Loucy (cell line): Measurements from ENCODE around the gene THTPA.

Experiments used
- H2AFZ ChIP-seq: fragments of 200-600 bp; sonication (generic); 2 replicates; pipeline ENCODE4 v1.6.0; 2016; ENCODE audit warnings: antibody characterized with exemption, mild to moderate bottlenecking, low read length, moderate library complexity
- H3F3A ChIP-seq: fragments of 200-600 bp; 2 replicates; pipeline ENCODE4 v1.6.0; 2016; ENCODE audit warnings: antibody characterized with exemption, low read depth, mild to moderate bottlenecking
- H3K27me3 ChIP-seq: fragments of 200-600 bp; sonication (generic); 2 replicates; pipeline ENCODE4 v1.6.1; 2014; ENCODE audit warnings: low read length, mild to moderate bottlenecking; ENCODE audit not compliant: insufficient read depth, poor library complexity, severe bottlenecking
- H3K36me3 ChIP-seq: fragments of 200-600 bp; sonication (generic); 2 replicates; pipeline ENCODE4 v1.6.1; 2016; ENCODE audit warnings: low read length; ENCODE audit not compliant: insufficient read depth
- H3K4me1 ChIP-seq: fragments of 200-600 bp; sonication (generic); 2 replicates; pipeline ENCODE4 v1.5.1; 2014; ENCODE audit warnings: low read length, mild to moderate bottlenecking; ENCODE audit not compliant: insufficient read depth, poor library complexity, severe bottlenecking
- H3K4me2 ChIP-seq: fragments of 200-600 bp; sonication (generic); 2 replicates; pipeline ENCODE4 v1.6.0; 2014; ENCODE audit warnings: antibody characterized with exemption, low read length, low read depth, mild to moderate bottlenecking; ENCODE audit not compliant: poor library complexity, severe bottlenecking
- H3K4me3 ChIP-seq: fragments of 200-600 bp; sonication (generic); 2 replicates; pipeline ENCODE4 v1.5.1; 2014; ENCODE audit warnings: low read length, mild to moderate bottlenecking, mixed read lengths; ENCODE audit not compliant: poor library complexity, severe bottlenecking
- H3K79me2 ChIP-seq: fragments of 200-600 bp; sonication (generic); 2 replicates; pipeline ENCODE4 v1.6.1; 2014; ENCODE audit warnings: low read length; ENCODE audit not compliant: insufficient read depth
- H3K9ac ChIP-seq: fragments of 200-600 bp; sonication (generic); 2 replicates; pipeline ENCODE4 v1.6.0; 2014; ENCODE audit warnings: mild to moderate bottlenecking, low read depth, low read length, moderate library complexity; ENCODE audit not compliant: poor library complexity, severe bottlenecking
- H3K9me2 ChIP-seq: fragments of 200-600 bp; sonication (generic); replicated peaks from 2 replicates; pipeline ENCODE4 v1.6.1; 2016; ENCODE audit warnings: low read depth, low read length, mixed read lengths
- H3K9me3 ChIP-seq: fragments of 200-600 bp; sonication (generic); 2 replicates; pipeline ENCODE4 v1.6.1; 2014; ENCODE audit warnings: mild to moderate bottlenecking, antibody characterized with exemption, low read length, low read depth; ENCODE audit not compliant: insufficient read depth
- H4K20me1 ChIP-seq: fragments of 200-600 bp; sonication (generic); 2 replicates; pipeline ENCODE4 v1.6.0; 2014; ENCODE audit warnings: antibody characterized with exemption, low read length, mild to moderate bottlenecking; ENCODE audit not compliant: insufficient read depth, poor library complexity, severe bottlenecking
- EZH2phosphoT487 ChIP-seq: fragments of 200-600 bp; IDR thresholded peaks from 2 replicates; pipeline ENCODE4 v1.6.1; 2018; ENCODE audit warnings: antibody characterized with exemption, mild to moderate bottlenecking, moderate library complexity, borderline replicate concordance
- TF ChIP-seq, protein P1 (sequence below): fragments of 200-600 bp; sonication (generic); conservative IDR thresholded peaks from 2 replicates; pipeline ENCODE4 v1.5.1; 2014; ENCODE audit warnings: mild to moderate bottlenecking, antibody characterized with exemption, low read length

Gene THTPA

DNA sequence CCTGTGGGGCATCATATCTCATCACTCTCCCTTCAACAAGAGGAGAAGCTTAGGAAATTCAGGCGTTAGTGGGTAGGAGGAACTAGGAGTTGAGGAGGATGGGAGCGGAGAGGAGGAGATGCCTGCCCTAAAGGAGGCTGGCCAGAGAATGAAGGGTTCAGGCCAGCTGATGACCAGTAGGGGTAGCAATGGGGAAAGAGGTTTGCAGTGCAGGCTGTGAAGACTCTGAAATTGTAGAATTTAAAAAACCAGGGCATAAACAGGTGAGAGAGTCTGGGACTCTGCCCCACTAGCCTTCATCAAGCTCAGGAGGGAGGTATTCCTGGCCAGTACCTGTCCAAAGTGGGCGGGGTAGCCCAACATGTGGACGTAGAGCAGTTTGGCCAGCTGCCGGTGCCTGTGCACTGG, 10.7 kb downstream of the THTPA start:
- peak overlapping the region; percentile 79; the same call in 1 of the 2 replicates for H2AFZ ChIP-seq
- no peaks in the 10 kb centered on the region for H3K27me3 ChIP-seq
- TF ChIP-seq EZH2phosphoT487: no peak
- TF ChIP-seq, protein P1, sequence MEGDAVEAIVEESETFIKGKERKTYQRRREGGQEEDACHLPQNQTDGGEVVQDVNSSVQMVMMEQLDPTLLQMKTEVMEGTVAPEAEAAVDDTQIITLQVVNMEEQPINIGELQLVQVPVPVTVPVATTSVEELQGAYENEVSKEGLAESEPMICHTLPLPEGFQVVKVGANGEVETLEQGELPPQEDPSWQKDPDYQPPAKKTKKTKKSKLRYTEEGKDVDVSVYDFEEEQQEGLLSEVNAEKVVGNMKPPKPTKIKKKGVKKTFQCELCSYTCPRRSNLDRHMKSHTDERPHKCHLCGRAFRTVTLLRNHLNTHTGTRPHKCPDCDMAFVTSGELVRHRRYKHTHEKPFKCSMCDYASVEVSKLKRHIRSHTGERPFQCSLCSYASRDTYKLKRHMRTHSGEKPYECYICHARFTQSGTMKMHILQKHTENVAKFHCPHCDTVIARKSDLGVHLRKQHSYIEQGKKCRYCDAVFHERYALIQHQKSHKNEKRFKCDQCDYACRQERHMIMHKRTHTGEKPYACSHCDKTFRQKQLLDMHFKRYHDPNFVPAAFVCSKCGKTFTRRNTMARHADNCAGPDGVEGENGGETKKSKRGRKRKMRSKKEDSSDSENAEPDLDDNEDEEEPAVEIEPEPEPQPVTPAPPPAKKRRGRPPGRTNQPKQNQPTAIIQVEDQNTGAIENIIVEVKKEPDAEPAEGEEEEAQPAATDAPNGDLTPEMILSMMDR: 0 out of 2 replicates have a peak, but pooled peaks have one; percentile 15

DNA sequence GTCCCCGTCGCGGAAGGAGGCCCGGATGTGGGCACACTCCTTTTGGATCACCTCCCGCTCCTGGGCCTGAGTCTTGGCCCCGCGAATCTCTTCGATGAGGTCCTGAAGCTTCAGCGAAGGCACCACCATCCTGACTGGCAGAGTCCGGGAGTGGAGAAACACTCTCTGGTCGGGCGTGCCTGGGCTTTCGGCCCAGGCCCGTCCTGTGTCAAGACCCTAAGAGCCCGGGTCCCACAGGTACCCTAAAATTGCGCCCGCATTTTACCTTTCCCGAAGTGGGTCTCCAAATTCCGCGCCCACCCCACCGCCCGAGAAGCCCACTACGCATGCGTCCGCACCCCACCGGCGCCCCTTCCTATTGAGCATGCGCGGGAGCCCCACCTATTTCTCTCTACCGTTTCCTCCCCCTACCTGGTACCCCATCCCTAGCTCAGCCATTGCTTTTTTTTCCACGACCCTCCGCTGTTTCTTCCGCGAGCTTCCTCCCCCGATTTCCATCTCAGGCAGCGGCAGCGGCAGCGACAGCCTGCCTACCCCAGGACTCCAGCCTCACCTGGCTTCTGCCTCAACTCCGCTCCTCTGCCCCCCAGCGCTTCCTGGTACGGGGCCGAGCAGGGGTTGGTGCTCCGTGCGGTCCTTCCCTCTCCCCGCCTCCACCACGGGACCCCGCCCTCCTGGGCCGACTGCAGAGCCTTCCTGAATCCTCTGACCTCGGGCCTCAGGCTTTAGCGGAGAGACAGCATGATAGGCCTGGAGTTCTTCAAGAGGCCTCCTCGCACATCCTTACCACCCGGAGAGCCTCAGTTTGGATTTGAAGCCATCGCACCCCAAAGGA, 11.3 kb downstream of the THTPA start, which contains the start of gene AP1G2:
TSS of gene AP1G2 (minus strand) at position 606 of the 835 bp plus-strand sequence. CDS start at position 129, 477 bp downstream.
- Histone ChIP-seq H3K4me3 (peak within 1 kb of the TSS; percentile 92), H4K20me1 (peaks cover 18% of the 10 kb centered on the region), H3K9ac (peak within 1 kb of the TSS; percentile 83), H3F3A (peaks cover 8% of the 10 kb centered on the region; the same call in 1 of the 2 replicates), H3K4me1 (peaks cover 29% of the 10 kb centered on the region), H2AFZ (peak within 1 kb of the TSS; percentile 79), H3K27me3 (no peaks in the 10 kb centered on the region), H3K9me2 (no peaks in the 10 kb centered on the region), H3K9me3 (no peaks in the 10 kb centered on the region), H3K79me2 (peaks cover 25% of the 10 kb centered on the region), H3K4me2 (peak within 1 kb of the TSS; percentile 90), H3K36me3 (peaks cover 16% of the 10 kb centered on the region; the same call in 1 of the 2 replicates)
- TF ChIP-seq, protein P1: no peak
- no peak for TF ChIP-seq EZH2phosphoT487

More for the DNA sequence above, 10.7 kb downstream of the THTPA start:
- Histone ChIP-seq H3K9me3 (no peaks in the 10 kb centered on the region), H3K9ac (peak overlapping the region; percentile 83), H3K4me2 (peak overlapping the region; percentile 90), H3K36me3 (peaks cover 23% of the 10 kb centered on the region; the same call in 1 of the 2 replicates), H3K4me3 (peak overlapping the region; percentile 92), H4K20me1 (peaks cover 19% of the 10 kb centered on the region), H3K9me2 (no peaks in the 10 kb centered on the region), H3K4me1 (peaks cover 24% of the 10 kb centered on the region), H3F3A (peaks cover 8% of the 10 kb centered on the region; the same call in 1 of the 2 replicates), H3K79me2 (peaks cover 25% of the 10 kb centered on the region)

DNA sequence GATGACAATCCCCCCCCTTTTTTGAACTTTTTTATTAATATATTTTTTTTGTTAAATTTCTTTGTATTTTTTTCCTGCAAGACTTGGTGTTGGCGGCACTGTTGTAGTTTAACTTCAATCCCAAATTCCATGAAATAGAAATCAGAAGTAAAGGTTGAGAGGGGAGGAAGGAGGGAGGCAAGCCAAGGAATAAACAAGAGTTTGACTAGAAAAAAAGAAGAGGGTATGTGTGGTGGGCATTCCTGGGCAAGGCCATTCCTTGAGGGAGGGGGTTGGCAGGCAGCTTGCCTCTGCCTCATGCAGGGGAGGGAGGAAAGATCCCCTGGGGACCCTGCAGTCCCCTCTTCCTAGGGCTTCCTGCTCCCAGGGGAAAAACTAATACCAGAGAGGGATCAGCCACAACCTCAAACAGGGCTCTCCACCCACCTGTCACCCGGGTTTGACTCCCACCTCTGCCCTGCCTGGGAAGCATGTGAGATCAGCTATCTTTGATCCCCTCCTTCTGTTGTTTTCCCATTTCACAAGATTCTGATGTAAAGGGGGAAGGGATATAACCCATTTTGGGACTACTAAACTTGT, 12.0 kb downstream of the THTPA start:
- H3K4me2 ChIP-seq: peak overlapping the region; percentile 90
- H3K4me1 ChIP-seq: peaks cover 36% of the 10 kb centered on the region
- TF ChIP-seq EZH2phosphoT487: no peak
- TF ChIP-seq, protein P1: no peak
- no peaks in the 10 kb centered on the region for H3K9me2 ChIP-seq
- H3K4me3 ChIP-seq: peak overlapping the region; percentile 92
- peaks cover 25% of the 10 kb centered on the region for H3K79me2 ChIP-seq
- no peaks in the 10 kb centered on the region for H3K27me3 ChIP-seq
- H3K36me3 ChIP-seq: peaks cover 15% of the 10 kb centered on the region; the same call in 1 of the 2 replicates
- H3K9ac ChIP-seq: peak overlapping the region; percentile 83
- H3K9me3 ChIP-seq: no peaks in the 10 kb centered on the region
- H2AFZ ChIP-seq: no peak overlapping the region
- H4K20me1 ChIP-seq: peaks cover 15% of the 10 kb centered on the region
- peaks cover 8% of the 10 kb centered on the region; the same call in 1 of the 2 replicates for H3F3A ChIP-seq
